Endothelial cell of umbilical vein (primary cell): ENCODE data around the gene ATP6V1E1. TPM values are rescaled to one million over a fixed set of nuclear protein-coding genes. Genes with fewer than 3 reads are reported as not detected.

ENCODE experiments used
- BruUV-seq: library from RNA; stranded (reverse); fragments of 400-500 nt; replicated peaks from 2 replicates; lab custom pipeline; 2021; lab: Mats Ljungman, UMichigan
- CTCF ChIA-PET: fragments of 300-600, 350-600 bp; sonication (Branson Sonifier 250); formaldehyde crosslinking; loops from one replicate; lab custom pipeline; 2021; ENCODE audit warnings: antibody characterized with exemption, inconsistent platforms; lab: Charles Lee
- POLR2A ChIA-PET: fragments of 300-600, 350-600 bp; sonication (Branson Sonifier 250); formaldehyde crosslinking; loops from one replicate; lab custom pipeline; 2021; ENCODE audit warnings: antibody characterized with exemption, inconsistent platforms; lab: Charles Lee
- DNase-seq: peaks from one replicate; pipeline ENCODE4 v3.0.0-alpha.2; 2011; ENCODE audit warnings: low read depth, low spot score
- FAIRE-seq: peaks from 2 replicates; lab custom pipeline; 2011; peaks lifted over from hg19 to GRCh38; lab: Jason Lieb, UNC
- H2AFZ ChIP-seq: 2 replicates; pipeline ENCODE4 v1.6.0; 2012; ENCODE audit warnings: low read depth, low read length, control low read depth, inconsistent platforms
- H3K27ac ChIP-seq: 2 replicates; pipeline ENCODE4 v1.5.1; 2011; ENCODE audit warnings: low read depth, mild to moderate bottlenecking, control low read depth, low read length, moderate library complexity; ENCODE audit not compliant: insufficient read depth
- H3K27me3 ChIP-seq, 2 experiments: 2 replicates each; pipeline versions ENCODE4 v1.6.0 to v1.6.1; 2011; ENCODE audit warnings: low read length in 2 of 2, mixed read lengths in 1 of 2; ENCODE audit not compliant: control insufficient read depth in 2 of 2, insufficient read depth in 2 of 2
- H3K36me3 ChIP-seq, 2 experiments: 2 replicates in 1 of 2; 3 replicates in 1 of 2; pipeline ENCODE4 v1.5.1; 2011; ENCODE audit warnings: low read length in 2 of 2, mild to moderate bottlenecking in 1 of 2, moderate library complexity in 1 of 2; ENCODE audit not compliant: control insufficient read depth in 2 of 2, insufficient read depth in 2 of 2; ENCODE audit errors: extremely low read depth in 1 of 2
- H3K4me1 ChIP-seq: 3 replicates; pipeline ENCODE4 v1.5.1; 2011; ENCODE audit warnings: mild to moderate bottlenecking, low read length; ENCODE audit not compliant: control insufficient read depth, insufficient read depth; ENCODE audit errors: extremely low read depth
- H3K4me2 ChIP-seq: 2 replicates; pipeline ENCODE4 v1.6.1; 2011; ENCODE audit warnings: low read length, control low read depth, mixed read lengths; ENCODE audit not compliant: insufficient read depth
- H3K4me3 ChIP-seq, 3 experiments: fragments of 200-600 bp in 1 of 3; sonication (generic), shearing (Covaris generic) in 1 of 3; replicated peaks in 1 of 3; 2 replicates each; pipeline ENCODE4 v1.5.1; 2011 to 2016; ENCODE audit warnings: control low read depth in 3 of 3, low read length in 3 of 3, mild to moderate bottlenecking in 2 of 3, inconsistent platforms in 1 of 3, low read depth in 1 of 3, moderate library complexity in 1 of 3; ENCODE audit not compliant: insufficient read depth in 1 of 3
- H3K79me2 ChIP-seq: 2 replicates; pipeline ENCODE4 v1.6.0; 2012; ENCODE audit warnings: low read length, inconsistent platforms; ENCODE audit not compliant: control insufficient read depth, insufficient read depth
- H3K9ac ChIP-seq: replicated peaks from 2 replicates; pipeline ENCODE3; 2011; ENCODE audit warnings: low read length, control low read depth; ENCODE audit not compliant: insufficient read depth; ENCODE audit errors: extremely low read depth
- H3K9me1 ChIP-seq: replicated peaks from 3 replicates; pipeline ENCODE4 v1.6.0; 2011; ENCODE audit warnings: mild to moderate bottlenecking, low read length; ENCODE audit not compliant: control insufficient read depth, insufficient read depth; ENCODE audit errors: extremely low read depth
- H3K9me3 ChIP-seq: replicated peaks from 2 replicates; pipeline ENCODE4 v1.5.1; 2012; ENCODE audit warnings: low read length, inconsistent platforms; ENCODE audit not compliant: control insufficient read depth, insufficient read depth
- H4K20me1 ChIP-seq: replicated peaks from 2 replicates; pipeline ENCODE3; 2011; ENCODE audit warnings: mild to moderate bottlenecking, low read length; ENCODE audit not compliant: control insufficient read depth, insufficient read depth; ENCODE audit errors: extremely low read depth
- CTCF ChIP-seq, 2 donors: IDR thresholded peaks; 1 replicate in 1 of 2; 2 replicates in 1 of 2; pipeline ENCODE4 v1.5.1; 2011; ENCODE audit warnings: low read length in 2 of 2, mild to moderate bottlenecking in 2 of 2, moderate library complexity in 2 of 2, control low read depth in 1 of 2, inconsistent platforms in 1 of 2, low read depth in 1 of 2; ENCODE audit not compliant: insufficient read depth in 1 of 2; ENCODE audit errors: extremely low read depth in 1 of 2
- EZH2 ChIP-seq: IDR thresholded peaks from 2 replicates; pipeline ENCODE4 v1.6.1; 2012; ENCODE audit warnings: borderline replicate concordance, low read depth, mild to moderate bottlenecking, moderate library complexity, low read length, inconsistent platforms; ENCODE audit not compliant: severe bottlenecking
- FOS ChIP-seq: IDR thresholded peaks from 2 replicates; pipeline ENCODE4 v1.6.1; 2011; ENCODE audit warnings: mild to moderate bottlenecking, low read length, moderate library complexity, borderline replicate concordance; ENCODE audit not compliant: insufficient read depth
- JUN ChIP-seq: IDR thresholded peaks from 2 replicates; pipeline ENCODE4 v1.6.1; 2011; ENCODE audit warnings: borderline replicate concordance, low read depth; ENCODE audit not compliant: insufficient read length, insufficient read depth
- MAX ChIP-seq: IDR thresholded peaks from 2 replicates; pipeline ENCODE4 v1.6.1; 2011; ENCODE audit not compliant: insufficient read depth, insufficient read length
- MYC ChIP-seq: IDR thresholded peaks from one replicate; pipeline ENCODE4 v1.6.1; 2011; ENCODE audit warnings: mild to moderate bottlenecking, low read depth, low read length
- POLR2A ChIP-seq: IDR thresholded peaks from 2 replicates; pipeline ENCODE4 v1.6.1; 2012; ENCODE audit warnings: low read depth, mild to moderate bottlenecking, control low read depth, low read length
- POLR2AphosphoS5 ChIP-seq: IDR thresholded peaks from 2 replicates; pipeline ENCODE4 v1.6.1; 2012; ENCODE audit warnings: low read depth, mild to moderate bottlenecking, control low read depth, low read length, moderate library complexity; ENCODE audit not compliant: insufficient read depth
- dilution Hi-C: fragments of 300-500 bp; cut with MboI; formaldehyde crosslinking; loops from one replicate; pipeline ENCODE4 v1.15.0; 2019; ENCODE audit warnings: low sequenced_read_pairs; ENCODE audit not compliant: extremely low pct_ligation_motif_present
- intact Hi-C: fragments of 100-400 bp; cut with micrococcal nuclease; formaldehyde crosslinking; loops from one replicate; pipeline ENCODE4 v1.10.0; 2022
- polyA plus RNA-seq, 4 experiments: library from polyadenylated mRNA; depleted of rRNA in 3 of 4; stranded (reverse) in 3 of 4; unstranded in 1 of 4; fragments of >200 nt; gene quantifications; 2 replicates each; pipeline versions ENCODE4 v1.2.1 to v1.2.3, GENCODE V29; 2011 to 2012; ENCODE audit warnings: missing spikeins in 1 of 4
- total RNA-seq: library from RNA; stranded (reverse); gene quantifications from 2 replicates; pipeline ENCODE4 v1.2.3, GENCODE V29; 2021

Gene ATP6V1E1
- total and polyA plus RNA-seq, 2 donors (not counting 3 experiments of a cell fraction or from before 2014, with no cell fraction given) = 95.2 to 113 TPM

GRCh38 chr22:17612057-17612456 is 16.5 kb downstream of the ATP6V1E1 start:
- TF ChIP-seq MAX (no peak), CTCF (IDR thresholded peaks at IDR 0.05; ENCODE audit: extremely low read depth in 1 of 2, insufficient read depth in 1 of 2, low read depth in 1 of 2, low read length in 2 of 2) (no peak), POLR2A (no peak), MYC (no peak), FOS (no peak), EZH2 (no peak), POLR2AphosphoS5 (no peak), JUN (no peak)
- POLR2A ChIA-PET = no interaction called here
- no peak for DNase-seq
- Histone ChIP-seq H3K9me1 (no peaks in the 10 kb centered on the region), H3K9ac (no peak overlapping the region), H3K79me2 (peaks cover 9% of the 10 kb centered on the region), H3K4me2 (no peak overlapping the region), H3K9me3 (no peaks in the 10 kb centered on the region), H3K27ac (no peak overlapping the region), H3K4me1 (no peaks in the 10 kb centered on the region), H4K20me1 (peaks cover 2% of the 10 kb centered on the region), H2AFZ (no peak overlapping the region), H3K4me3 (no peak overlapping the region), H3K27me3 (no peaks in the 10 kb centered on the region), H3K36me3 (peaks cover 9 to 25% of the 10 kb centered on the region in 2 experiments)
- no peak for FAIRE-seq
- CTCF ChIA-PET = no interaction called here
- dilution Hi-C loops = no loop called here
- intact Hi-C loops = no loop called here
- no TSS peak for BruUV-seq
